Activated T-helper 17 cell treated with anti-CD3 and anti-CD28 coated beads, Interleukin-2, amount 50 U/mL, for 72 hours (primary cell): ENCODE results near the gene LRMDA. TPM values are rescaled to one million over a fixed set of nuclear protein-coding genes. Genes with fewer than 3 reads are reported as not detected.
"Not testable (repeated sequence)": the region's sequence is repeated elsewhere in the genome, so short reads cannot be mapped to it uniquely, and the experiment has no call there.

Experiments
- ATAC-seq: fragments of 150-1000 bp; cut with Tn5 transposase; replicated peaks from 2 replicates; pipeline ENCODE4 v1.10.0; 2021; ENCODE audit warnings: mild to moderate bottlenecking, moderate library complexity
- H3K27ac Mint-ChIP-seq: one replicate; pipeline ENCODE4 v1.8.0; 2022; ENCODE audit warnings: mixed read lengths
- H3K27me3 Mint-ChIP-seq: one replicate; pipeline ENCODE4 v1.8.0; 2022; ENCODE audit warnings: mixed read lengths
- H3K36me3 Mint-ChIP-seq: one replicate; pipeline ENCODE4 v1.8.0; 2022; ENCODE audit warnings: low read depth, mild to moderate bottlenecking, mixed read lengths
- H3K4me1 Mint-ChIP-seq: one replicate; pipeline ENCODE4 v1.8.0; 2022; ENCODE audit warnings: mixed read lengths
- H3K4me3 Mint-ChIP-seq: one replicate; pipeline ENCODE4 v1.8.0; 2022; ENCODE audit warnings: mild to moderate bottlenecking, mixed read lengths
- H3K9me3 Mint-ChIP-seq: one replicate; pipeline ENCODE4 v1.8.0; 2022; ENCODE audit warnings: mixed read lengths
- total RNA-seq, 2 donors: library from RNA; stranded (reverse); gene quantifications; one replicate each; pipeline ENCODE4 v1.2.3, GENCODE V29; 2022

Gene LRMDA
- total RNA-seq, 2 donors from 2014 or later, result not detected

GRCh38 chr10:75733135-75733890, 301.9 kb downstream of the LRMDA start:
- no peak overlapping the region for H3K4me3 Mint-ChIP-seq
- H3K36me3 Mint-ChIP-seq, result no peaks in the 10 kb centered on the region
- no peaks in the 10 kb centered on the region for H3K4me1 Mint-ChIP-seq
- H3K9me3 Mint-ChIP-seq, result no peaks in the 10 kb centered on the region
- H3K27ac Mint-ChIP-seq, result no peak overlapping the region
- H3K27me3 Mint-ChIP-seq, result peaks cover 21% of the 10 kb centered on the region
- ATAC-seq, result no peak

- no peak for ATAC-seq
- H3K27ac Mint-ChIP-seq, result no peak overlapping the region
- H3K36me3 Mint-ChIP-seq, result no peaks in the 10 kb centered on the region
- no peaks in the 10 kb centered on the region for H3K9me3 Mint-ChIP-seq
- peaks cover 18% of the 10 kb centered on the region for H3K27me3 Mint-ChIP-seq
- H3K4me1 Mint-ChIP-seq, result no peaks in the 10 kb centered on the region
- H3K4me3 Mint-ChIP-seq, result no peak overlapping the region
Observed at GRCh38 chr10:75736151-75736640, 304.8 kb downstream of the LRMDA start.

GRCh38 chr10:75736889-75737579, 305.6 kb downstream of the LRMDA start:
- Mint-ChIP-seq H3K4me1 (no peaks in the 10 kb centered on the region), H3K36me3 (no peaks in the 10 kb centered on the region), H3K27ac (no peak overlapping the region), H3K27me3 (peaks cover 20% of the 10 kb centered on the region), H3K9me3 (no peaks in the 10 kb centered on the region), H3K4me3 (no peak overlapping the region)
- no peak for ATAC-seq

DNA sequence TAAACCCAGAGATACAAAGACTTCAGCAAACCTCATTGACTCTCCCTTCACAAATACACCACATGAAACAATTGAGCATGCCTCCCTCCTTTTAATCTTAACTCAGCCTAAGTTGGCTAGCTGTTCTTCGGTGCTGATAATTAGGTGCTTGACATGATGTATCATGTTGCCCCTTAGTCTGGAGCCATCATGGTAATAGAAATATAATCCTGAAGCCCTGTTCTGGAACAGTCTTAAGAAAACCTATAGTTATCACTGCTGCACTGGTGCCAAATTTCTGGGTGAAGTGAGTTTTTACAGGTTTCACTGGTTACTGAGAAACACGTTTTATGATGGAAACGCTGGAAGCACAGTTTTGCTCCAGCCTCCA, 306.1 kb downstream of the LRMDA start:
- Mint-ChIP-seq H3K4me3 (no peak overlapping the region), H3K27ac (no peak overlapping the region), H3K9me3 (no peaks in the 10 kb centered on the region), H3K4me1 (no peaks in the 10 kb centered on the region), H3K27me3 (peaks cover 20% of the 10 kb centered on the region), H3K36me3 (no peaks in the 10 kb centered on the region)
- no peak for ATAC-seq

GRCh38 chr10:75738924-75739323, 307.5 kb downstream of the LRMDA start:
- Mint-ChIP-seq H3K9me3 (no peaks in the 10 kb centered on the region), H3K36me3 (no peaks in the 10 kb centered on the region), H3K4me1 (no peaks in the 10 kb centered on the region), H3K4me3 (no peak overlapping the region), H3K27me3 (peaks cover 21% of the 10 kb centered on the region), H3K27ac (no peak overlapping the region)
- no peak for ATAC-seq

- no peak overlapping the region for H3K27ac Mint-ChIP-seq
- ATAC-seq, result no peak
- no peak overlapping the region for H3K4me3 Mint-ChIP-seq
- H3K4me1 Mint-ChIP-seq, result no peaks in the 10 kb centered on the region
- no peaks in the 10 kb centered on the region for H3K36me3 Mint-ChIP-seq
- H3K27me3 Mint-ChIP-seq, result peaks cover 21% of the 10 kb centered on the region
- no peaks in the 10 kb centered on the region for H3K9me3 Mint-ChIP-seq
Observed at GRCh38 chr10:75739414-75740143, 308.2 kb downstream of the LRMDA start.

DNA sequence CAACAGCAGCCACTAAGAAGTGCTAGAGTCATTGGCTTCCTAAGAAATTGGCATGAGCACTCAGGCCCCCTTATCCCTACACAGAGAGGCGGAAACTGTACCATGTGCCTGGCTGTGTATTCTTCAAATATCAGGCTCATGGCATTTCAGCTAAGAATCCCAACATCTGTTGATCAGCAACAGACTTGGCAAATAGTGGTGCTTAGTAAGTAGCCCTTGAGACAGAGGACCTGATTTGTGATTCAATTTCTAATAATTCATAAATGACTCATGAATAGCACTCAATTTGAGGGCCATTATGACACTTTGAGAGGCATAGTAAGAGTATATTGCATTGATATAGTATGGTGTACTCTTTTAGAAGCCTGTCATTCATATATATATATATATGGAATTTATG, 309.1 kb downstream of the LRMDA start:
- peaks cover 18% of the 10 kb centered on the region for H3K27me3 Mint-ChIP-seq
- H3K36me3 Mint-ChIP-seq, result no peaks in the 10 kb centered on the region
- no peaks in the 10 kb centered on the region for H3K4me1 Mint-ChIP-seq
- no peak overlapping the region for H3K4me3 Mint-ChIP-seq
- H3K9me3 Mint-ChIP-seq, result no peaks in the 10 kb centered on the region
- no peak for ATAC-seq
- H3K27ac Mint-ChIP-seq, result no peak overlapping the region

DNA sequence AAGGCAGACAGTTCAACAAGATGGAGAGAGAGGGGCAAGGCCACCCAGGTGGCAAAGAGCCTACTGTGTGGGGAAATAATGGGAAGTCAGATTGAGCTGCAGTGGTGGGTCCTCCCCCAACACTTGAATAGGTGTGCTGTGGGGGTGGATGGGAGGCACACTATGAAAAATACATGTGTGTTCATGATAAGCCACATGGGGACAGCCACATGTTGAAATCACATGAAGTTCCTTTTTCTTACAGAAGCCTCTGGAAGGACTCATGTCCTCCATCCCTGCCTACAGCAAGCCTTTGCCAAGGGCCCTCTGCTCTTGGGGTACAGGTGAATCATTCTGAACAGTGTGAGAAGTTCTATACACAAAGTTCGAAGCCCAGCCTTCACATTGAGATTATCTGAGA, 310.9 kb downstream of the LRMDA start:
- no peaks in the 10 kb centered on the region for H3K36me3 Mint-ChIP-seq
- no peaks in the 10 kb centered on the region for H3K9me3 Mint-ChIP-seq
- H3K27ac Mint-ChIP-seq, result no peak overlapping the region
- no peak overlapping the region for H3K4me3 Mint-ChIP-seq
- no peaks in the 10 kb centered on the region for H3K4me1 Mint-ChIP-seq
- H3K27me3 Mint-ChIP-seq, result peaks cover 27% of the 10 kb centered on the region
- no peak for ATAC-seq

DNA sequence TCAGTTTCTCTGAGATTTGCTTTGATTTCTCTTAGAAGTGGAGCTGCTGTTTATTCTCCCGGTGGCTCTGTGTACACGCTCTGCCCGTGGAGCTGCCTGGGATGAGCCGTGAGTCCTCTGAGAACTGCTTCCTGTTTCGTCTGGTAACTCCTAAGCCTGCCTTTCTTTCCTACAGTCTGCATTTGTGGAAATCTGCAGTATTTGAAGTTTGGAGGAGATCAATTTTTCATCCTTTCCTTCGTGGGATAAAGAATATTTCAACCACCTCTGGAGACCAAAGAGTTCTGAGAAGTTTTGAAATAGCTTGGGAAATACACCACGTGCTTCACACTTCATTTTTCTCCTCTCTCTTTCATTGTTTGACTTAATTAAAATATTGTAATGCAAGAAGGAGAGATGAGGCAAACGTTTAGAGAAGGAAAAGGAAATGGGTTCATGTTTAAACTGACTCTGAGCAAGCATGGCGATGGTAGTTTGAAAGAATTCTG, 311.9 kb downstream of the LRMDA start:
- Mint-ChIP-seq H3K36me3 (no peaks in the 10 kb centered on the region), H3K4me1 (no peaks in the 10 kb centered on the region), H3K9me3 (no peaks in the 10 kb centered on the region), H3K4me3 (no peak overlapping the region), H3K27me3 (peaks cover 23% of the 10 kb centered on the region), H3K27ac (no peak overlapping the region)
- ATAC-seq, result no peak

- Mint-ChIP-seq H3K4me1 (no peaks in the 10 kb centered on the region), H3K27ac (no peak overlapping the region), H3K4me3 (no peak overlapping the region), H3K9me3 (no peaks in the 10 kb centered on the region), H3K27me3 (peaks cover 23% of the 10 kb centered on the region), H3K36me3 (no peaks in the 10 kb centered on the region)
- no peak for ATAC-seq
Observed at GRCh38 chr10:75744261-75744660, 312.8 kb downstream of the LRMDA start.

GRCh38 chr10:75746356-75746755, 314.9 kb downstream of the LRMDA start:
- Mint-ChIP-seq H3K9me3 (no peaks in the 10 kb centered on the region), H3K27me3 (peaks cover 20% of the 10 kb centered on the region), H3K4me3 (no peak overlapping the region), H3K27ac (no peak overlapping the region), H3K36me3 (no peaks in the 10 kb centered on the region), H3K4me1 (no peaks in the 10 kb centered on the region)
- ATAC-seq, result no peak

DNA sequence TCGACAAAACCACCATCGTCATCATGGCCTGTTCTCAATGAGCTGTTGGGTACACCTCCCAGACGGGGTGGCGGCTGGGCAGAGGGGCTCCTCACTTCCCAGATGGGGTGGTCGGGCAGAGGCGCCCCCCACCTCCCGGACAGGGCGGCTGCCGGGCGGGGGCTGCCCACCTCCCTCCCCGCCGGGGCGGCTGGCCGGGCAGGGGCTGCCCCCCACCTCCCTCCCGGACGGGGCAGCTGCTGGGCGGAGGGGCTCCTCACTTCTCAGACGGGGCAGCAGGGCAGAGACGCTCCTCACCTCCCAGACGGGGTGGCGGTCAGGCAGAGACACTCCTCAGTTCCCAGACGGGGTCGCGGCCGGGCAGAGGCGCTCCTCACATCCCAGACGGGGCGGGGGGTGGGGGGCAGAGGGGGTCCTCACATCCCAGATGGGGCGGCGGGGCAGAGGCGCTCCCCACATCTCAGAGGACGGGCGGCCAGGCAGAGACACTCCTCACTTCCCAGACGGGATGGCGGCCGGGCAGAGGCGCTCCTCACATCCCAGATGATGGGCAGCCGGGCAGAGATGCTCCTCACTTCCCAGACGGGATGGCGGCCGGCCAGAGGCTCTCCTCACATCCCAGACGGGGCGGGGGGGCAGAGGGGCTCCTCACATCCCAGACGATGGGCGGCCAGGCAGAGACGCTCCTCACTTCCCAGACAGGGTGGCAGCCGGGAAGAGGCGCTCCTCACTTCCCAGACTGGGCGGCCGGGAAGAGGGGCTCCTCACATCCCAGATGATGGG, 318.9 kb downstream of the LRMDA start:
- H3K9me3 Mint-ChIP-seq, ATAC-seq, H3K4me1 Mint-ChIP-seq, H3K4me3 Mint-ChIP-seq, H3K27ac Mint-ChIP-seq, H3K36me3 Mint-ChIP-seq: not testable (repeated sequence)
- H3K27me3 Mint-ChIP-seq, result peaks cover 16% of the 10 kb centered on the region

GRCh38 chr10:75751232-75751631, 319.8 kb downstream of the LRMDA start:
- peaks cover 13% of the 10 kb centered on the region for H3K27me3 Mint-ChIP-seq
- H3K27ac Mint-ChIP-seq, result no peak overlapping the region
- ATAC-seq, result no peak
- H3K4me3 Mint-ChIP-seq, result no peak overlapping the region
- H3K4me1 Mint-ChIP-seq, result no peaks in the 10 kb centered on the region
- H3K9me3 Mint-ChIP-seq, result no peaks in the 10 kb centered on the region
- H3K36me3 Mint-ChIP-seq, result no peaks in the 10 kb centered on the region

GRCh38 chr10:75753621-75754020, 322.2 kb downstream of the LRMDA start:
- Mint-ChIP-seq H3K36me3 (no peaks in the 10 kb centered on the region), H3K4me3 (no peak overlapping the region), H3K27ac (no peak overlapping the region), H3K9me3 (no peaks in the 10 kb centered on the region), H3K27me3 (peaks cover 11% of the 10 kb centered on the region), H3K4me1 (no peaks in the 10 kb centered on the region)
- ATAC-seq, result no peak
